ENCODE measurements around the gene PCED1B.

DNA sequence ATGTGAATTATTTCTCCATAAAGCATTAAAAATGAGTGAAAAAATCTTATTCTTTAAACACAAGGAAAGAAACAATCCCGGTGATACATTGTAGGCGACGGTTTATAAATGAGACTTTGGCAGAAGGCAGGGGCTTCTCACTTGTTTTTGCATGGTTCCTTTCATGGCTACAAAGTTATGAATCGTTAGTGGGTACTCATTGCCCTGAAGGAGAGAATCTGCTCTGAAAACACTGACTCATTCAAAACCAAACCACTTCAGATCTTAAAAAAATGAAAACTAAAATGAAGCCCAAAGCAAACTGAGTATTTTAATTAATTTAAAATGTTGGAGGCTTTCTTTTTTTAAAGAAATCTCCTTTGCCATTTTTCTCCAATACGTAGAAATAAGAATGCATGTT lies 41.7 kb downstream of the PCED1B start:
- TF ChIP-seq, protein P1, sequence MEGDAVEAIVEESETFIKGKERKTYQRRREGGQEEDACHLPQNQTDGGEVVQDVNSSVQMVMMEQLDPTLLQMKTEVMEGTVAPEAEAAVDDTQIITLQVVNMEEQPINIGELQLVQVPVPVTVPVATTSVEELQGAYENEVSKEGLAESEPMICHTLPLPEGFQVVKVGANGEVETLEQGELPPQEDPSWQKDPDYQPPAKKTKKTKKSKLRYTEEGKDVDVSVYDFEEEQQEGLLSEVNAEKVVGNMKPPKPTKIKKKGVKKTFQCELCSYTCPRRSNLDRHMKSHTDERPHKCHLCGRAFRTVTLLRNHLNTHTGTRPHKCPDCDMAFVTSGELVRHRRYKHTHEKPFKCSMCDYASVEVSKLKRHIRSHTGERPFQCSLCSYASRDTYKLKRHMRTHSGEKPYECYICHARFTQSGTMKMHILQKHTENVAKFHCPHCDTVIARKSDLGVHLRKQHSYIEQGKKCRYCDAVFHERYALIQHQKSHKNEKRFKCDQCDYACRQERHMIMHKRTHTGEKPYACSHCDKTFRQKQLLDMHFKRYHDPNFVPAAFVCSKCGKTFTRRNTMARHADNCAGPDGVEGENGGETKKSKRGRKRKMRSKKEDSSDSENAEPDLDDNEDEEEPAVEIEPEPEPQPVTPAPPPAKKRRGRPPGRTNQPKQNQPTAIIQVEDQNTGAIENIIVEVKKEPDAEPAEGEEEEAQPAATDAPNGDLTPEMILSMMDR (IDR thresholded peaks at IDR 0.05; ENCODE audit: low read depth, low read length) = no peak
- TF ChIP-seq POLR2A (IDR thresholded peaks at IDR 0.05; ENCODE audit: extremely low read depth, insufficient read length) = no peak
